HepG2 (cell line): ENCODE results near the gene IL31. TPM values are rescaled to one million over a fixed set of nuclear protein-coding genes. Genes with fewer than 3 reads are reported as not detected.
A peak's percentile ranks its signal among the peaks of the same experiment; 100 is the strongest.

Experiments
- ATAC-seq: fragments of 200-7000 bp; cut with Tn5 transposase; 3 replicates; pipeline ENCODE4 v1.9.1; 2020; ENCODE audit warnings: mild to moderate bottlenecking, moderate library complexity
- BruUV-seq: library from RNA; stranded (reverse); fragments of 400-500 nt; replicated peaks from 2 replicates; lab custom pipeline; 2021; lab: Mats Ljungman, UMichigan
- CTCF ChIA-PET: fragments of 300-600 bp; formaldehyde crosslinking; extraction: SDS; loops from one replicate; lab custom pipeline; 2021; ENCODE audit warnings: low total read pairs, inconsistent platforms, low intra/inter-chr PET ratio; lab: Yijun Ruan, JAX
- POLR2A ChIA-PET: fragments of 350-600 bp; sonication (Branson Sonifier 250); formaldehyde crosslinking; loops from one replicate; lab custom pipeline; 2020; ENCODE audit warnings: antibody characterized with exemption, inconsistent platforms; lab: Yijun Ruan, JAX
- DNase-seq: peaks from one replicate; pipeline ENCODE4 v3.0.0-alpha.2; 2015; ENCODE audit warnings: low spot score
- FAIRE-seq: peaks from 3 replicates; lab custom pipeline; 2011; peaks lifted over from hg19 to GRCh38; lab: Jason Lieb, UNC
- H2AFZ ChIP-seq: one replicate; pipeline ENCODE4 v1.6.1; 2011; ENCODE audit warnings: low read length, inconsistent platforms
- H3K27ac ChIP-seq: fragments of 300-600 bp; 3 replicates; pipeline ENCODE4 v1.8.0; 2011; ENCODE audit warnings: mixed run types, mild to moderate bottlenecking, mixed read lengths, low read length, inconsistent platforms; ENCODE audit not compliant: insufficient read depth; ENCODE audit errors: extremely low read length
- H3K27me3 ChIP-seq, 2 experiments: fragments of 200-600 bp in 1 of 2; 2 replicates in 1 of 2; 3 replicates in 1 of 2; pipeline versions ENCODE4 v1.6.0 to v1.8.0; 2011; ENCODE audit warnings: low read length in 2 of 2, mild to moderate bottlenecking in 2 of 2, moderate library complexity in 2 of 2, inconsistent platforms in 1 of 2; ENCODE audit not compliant: insufficient read depth in 2 of 2, control insufficient read depth in 1 of 2
- H3K36me3 ChIP-seq, 2 experiments: fragments of 200-600 bp in 1 of 2; replicated peaks in 1 of 2; 2 replicates in 1 of 2; 3 replicates in 1 of 2; pipeline versions ENCODE4 v1.5.1 to v1.8.0; 2011; ENCODE audit warnings: low read length in 2 of 2, inconsistent platforms in 1 of 2; ENCODE audit not compliant: insufficient read depth in 2 of 2, control insufficient read depth in 1 of 2
- H3K4me1 ChIP-seq: 2 replicates; pipeline ENCODE4 v1.5.1; 2012; ENCODE audit warnings: low read length, inconsistent platforms; ENCODE audit not compliant: insufficient read depth
- H3K4me2 ChIP-seq: 2 replicates; pipeline ENCODE4 v1.6.0; 2011; ENCODE audit warnings: low read depth, low read length, inconsistent platforms
- H3K4me3 ChIP-seq, 3 experiments: fragments of 200-600 bp in 1 of 3; sonication (generic), shearing (Covaris generic) in 1 of 3; replicated peaks in 1 of 3; 2 replicates each; pipeline ENCODE4 v1.5.1; 2011 to 2016; ENCODE audit warnings: low read length in 3 of 3, inconsistent platforms in 2 of 3, low read depth in 2 of 3, mild to moderate bottlenecking in 2 of 3, control low read depth in 1 of 3, mixed read lengths in 1 of 3; ENCODE audit not compliant: insufficient read depth in 1 of 3
- H3K79me2 ChIP-seq: one replicate; pipeline ENCODE4 v1.6.1; 2011; ENCODE audit warnings: low read length, inconsistent platforms; ENCODE audit not compliant: insufficient read depth
- H3K9ac ChIP-seq: 2 replicates; pipeline ENCODE4 v1.6.0; 2011; ENCODE audit warnings: mild to moderate bottlenecking, low read depth, low read length, inconsistent platforms; ENCODE audit not compliant: insufficient read depth
- H3K9me3 ChIP-seq: 2 replicates; pipeline ENCODE4 v1.5.1; 2012; ENCODE audit warnings: mild to moderate bottlenecking, low read length
- H4K20me1 ChIP-seq: 2 replicates; pipeline ENCODE4 v1.6.0; 2011; ENCODE audit warnings: inconsistent platforms, mild to moderate bottlenecking, low read length, moderate library complexity; ENCODE audit not compliant: insufficient read depth
- AGO2 ChIP-seq: fragments of 200-400 bp; formaldehyde crosslinking; optimal IDR thresholded peaks from 2 replicates; pipeline ENCODE3; 2017; ENCODE audit warnings: mild to moderate bottlenecking, low read depth, low read length, moderate library complexity
- CREM ChIP-seq, 2 experiments: sonication (generic) in 1 of 2; formaldehyde crosslinking in 1 of 2; IDR thresholded peaks; 2 replicates each; pipeline versions ENCODE4 v1.4.0 to v1.6.1; 2016 to 2020; ENCODE audit warnings: antibody characterized with exemption in 1 of 2, mild to moderate bottlenecking in 1 of 2, missing genetic modification reagents in 1 of 2
- HNRNPL ChIP-seq: fragments of 200-400 bp; formaldehyde crosslinking; IDR thresholded peaks from 2 replicates; pipeline ENCODE4 v1.6.1; 2017; ENCODE audit warnings: mild to moderate bottlenecking, low read depth, low read length
- ZBTB38 ChIP-seq: sonication (generic); formaldehyde crosslinking; IDR thresholded peaks from 2 replicates; pipeline ENCODE4 v1.5.1; 2020; ENCODE audit warnings: mild to moderate bottlenecking, missing genetic modification reagents
- ZNF256 ChIP-seq: sonication (generic); formaldehyde crosslinking; conservative IDR thresholded peaks from 2 replicates; pipeline ENCODE4 v1.4.0; 2020; ENCODE audit warnings: missing genetic modification reagents
- ZNF891 ChIP-seq: sonication (generic); formaldehyde crosslinking; IDR thresholded peaks from 2 replicates; pipeline ENCODE4 v1.5.0; 2020; ENCODE audit warnings: mild to moderate bottlenecking, missing genetic modification reagents
- whole genome bisulfite sequencing: methylation state at CpG from one replicate; pipeline ENCODE4 v1.1.6; 2017; ENCODE audit warnings: low lambda C conversion rate; 5-methylcytosine and 5-hydroxymethylcytosine counted together
- in situ Hi-C: cut with HindIII; loops from 2 replicates; pipeline ENCODE4 v1.10.0; 2017; ENCODE audit warnings: low pct_unique_long_range_greater_than_20kb; ENCODE audit not compliant: extremely low pct_ligation_motif_present
- intact Hi-C: fragments of 100-400 bp; cut with micrococcal nuclease; formaldehyde crosslinking; loops from one replicate; pipeline ENCODE4 v1.10.0; 2022; ENCODE audit not compliant: unreplicated experiment
- polyA plus RNA-seq, 8 experiments: library from polyadenylated mRNA; depleted of rRNA in 3 of 8; stranded (reverse) in 7 of 8; unstranded in 1 of 8; fragments of >200 nt; fragmentation: Illumina TruSeq in 4 of 8; extraction: Trizol in 4 of 8; gene quantifications; 2 replicates each; pipeline versions ENCODE4 v1.2.1 to v1.2.3, GENCODE V29; 2011 to 2016; ENCODE audit warnings: low read depth in 4 of 8, missing spikeins in 1 of 8, mixed read lengths in 1 of 8; ENCODE audit not compliant: insufficient read depth in 1 of 8
- total RNA-seq, 5 experiments: library from RNA; depleted of rRNA; stranded (reverse); fragments of >200 nt; fragmentation: Illumina TruSeq; extraction: Trizol; gene quantifications; 2 replicates each; pipeline ENCODE4 v1.2.3, GENCODE V29; 2016; ENCODE audit warnings: low read depth in 1 of 5
- TF ChIP-seq, protein P1 (sequence below): sonication (generic); formaldehyde crosslinking; IDR thresholded peaks from 2 replicates; pipeline ENCODE4 v1.5.1; 2020; ENCODE audit warnings: mild to moderate bottlenecking, missing genetic modification reagents, moderate library complexity
- TF ChIP-seq, protein P2 (sequence below): sonication (generic); formaldehyde crosslinking; IDR thresholded peaks from 2 replicates; pipeline ENCODE4 v1.4.0; 2020; ENCODE audit warnings: missing genetic modification reagents

IL31 gene
- total and polyA plus RNA-seq, 2 of the 13 experiments (the other 11 are each of a cell fraction or from before 2014, with no cell fraction given) = not detected

DNA sequence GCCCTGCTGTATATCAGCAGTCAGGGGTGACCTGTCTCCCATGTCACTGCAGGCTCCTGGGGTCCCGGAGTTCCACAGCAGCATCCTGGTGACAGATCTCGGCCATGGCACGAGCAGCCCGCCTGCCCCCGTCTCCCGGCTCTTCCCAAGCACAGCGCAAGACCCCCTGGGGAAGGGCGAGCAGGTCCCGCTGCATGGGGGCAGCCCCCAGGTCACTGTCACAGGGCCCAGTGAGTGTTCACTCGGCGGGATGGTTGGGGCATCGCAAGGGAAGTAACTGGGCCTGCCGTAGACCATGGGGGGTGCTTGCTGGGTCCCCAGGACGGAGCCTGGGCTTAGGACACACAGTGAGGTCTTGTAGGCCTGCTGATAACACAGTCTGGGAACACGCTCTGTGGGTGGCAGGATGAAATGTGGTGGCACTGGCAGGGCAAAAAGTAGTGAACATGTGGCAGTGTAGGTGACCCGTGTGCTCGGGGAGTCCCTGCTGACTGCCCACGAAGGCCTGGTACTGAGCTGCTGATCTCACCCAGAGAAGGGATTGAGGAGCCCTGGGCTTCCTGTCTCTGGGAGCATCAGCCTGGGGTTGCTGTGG lies 38.5 kb downstream of the IL31 start:
- Histone ChIP-seq H3K4me2 (no peak overlapping the region), H3K36me3 (peaks cover 6 to 23% of the 10 kb centered on the region in 2 experiments; a peak in 4 of 5 replicates), H3K27me3 (no peaks in the 10 kb centered on the region), H3K79me2 (no peaks in the 10 kb centered on the region), H2AFZ (no peak overlapping the region), H3K4me1 (no peaks in the 10 kb centered on the region), H3K4me3 (no peak overlapping the region), H3K9me3 (no peaks in the 10 kb centered on the region), H3K27ac (no peak overlapping the region), H4K20me1 (no peaks in the 10 kb centered on the region), H3K9ac (no peak overlapping the region)
- CTCF ChIA-PET = no interaction called here
- WGBS = 98% methylated on average over 8 of the region's 18 CpGs
- in situ Hi-C loops = no loop called here
- FAIRE-seq = no peak
- BruUV-seq = no TSS peak
- peak; percentile 45 for TF ChIP-seq AGO2
- TF ChIP-seq ZNF256 (CRISPR knock-in tag) = no peak
- TF ChIP-seq ZNF891 (CRISPR knock-in tag) = no peak
- no peak for ATAC-seq
- no peak for DNase-seq
- POLR2A ChIA-PET = no interaction called here
- intact Hi-C loops = no loop called here

DNA sequence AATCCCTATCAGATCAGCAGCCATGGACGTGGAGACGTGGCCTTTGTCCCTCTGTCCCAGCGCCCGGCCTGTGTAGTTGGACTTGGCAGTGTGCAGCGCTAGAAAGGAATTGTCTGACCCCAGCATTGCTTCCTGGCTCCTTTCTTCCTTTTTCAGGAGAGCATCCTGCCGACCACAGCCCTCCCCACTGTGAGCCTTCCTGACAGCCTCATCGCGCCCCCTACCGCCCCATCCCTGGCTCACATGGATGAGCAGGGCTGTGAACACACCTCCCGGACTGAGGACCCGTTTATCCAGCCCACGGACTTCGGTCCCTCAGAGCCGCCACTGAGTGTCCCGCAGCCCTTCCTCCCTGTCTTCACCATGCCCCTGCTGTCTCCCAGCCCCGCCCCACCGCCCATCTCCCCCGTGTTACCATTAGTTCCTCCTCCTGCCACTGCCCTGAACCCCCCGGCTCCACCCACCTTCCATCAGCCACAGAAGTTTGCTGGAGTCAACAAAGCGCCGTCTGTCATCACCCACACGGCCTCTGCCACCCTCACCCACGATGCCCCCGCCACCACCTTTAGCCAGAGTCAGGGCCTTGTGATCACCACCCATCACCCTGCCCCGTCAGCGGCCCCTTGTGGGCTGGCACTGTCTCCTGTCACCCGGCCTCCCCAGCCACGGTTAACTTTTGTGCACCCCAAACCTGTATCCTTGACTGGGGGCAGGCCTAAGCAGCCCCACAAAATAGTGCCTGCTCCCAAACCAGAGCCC lies 40.6 kb downstream of the IL31 start:
- FAIRE-seq (no peak), ATAC-seq (peak; percentile 27; the same call in 2 of the 3 replicates), DNase-seq (no peak)
- no peaks in the 10 kb centered on the region for H3K79me2 ChIP-seq
- in situ Hi-C loops (no loop called here), intact Hi-C loops (no loop called here)
- H3K36me3 ChIP-seq = peaks cover 18 to 44% of the 10 kb centered on the region in 2 experiments; a peak in 4 of 5 replicates
- H2AFZ ChIP-seq = no peak overlapping the region
- H4K20me1 ChIP-seq = no peaks in the 10 kb centered on the region
- no peaks in the 10 kb centered on the region for H3K9me3 ChIP-seq
- CTCF ChIA-PET = no interaction called here
- H3K4me2 ChIP-seq = no peak overlapping the region
- H3K27me3 ChIP-seq = no peaks in the 10 kb centered on the region
- H3K27ac ChIP-seq = no peak overlapping the region
- peak; percentile 69 for TF ChIP-seq ZBTB38 (CRISPR knock-in tag)
- TF ChIP-seq CREM (IDR thresholded peaks at IDR 0.05) = no peak
- TF ChIP-seq CREM (CRISPR knock-in tag; IDR thresholded peaks at IDR 0.05) = no peak
- peak; percentile 76 for TF ChIP-seq HNRNPL
- TF ChIP-seq, protein P1, sequence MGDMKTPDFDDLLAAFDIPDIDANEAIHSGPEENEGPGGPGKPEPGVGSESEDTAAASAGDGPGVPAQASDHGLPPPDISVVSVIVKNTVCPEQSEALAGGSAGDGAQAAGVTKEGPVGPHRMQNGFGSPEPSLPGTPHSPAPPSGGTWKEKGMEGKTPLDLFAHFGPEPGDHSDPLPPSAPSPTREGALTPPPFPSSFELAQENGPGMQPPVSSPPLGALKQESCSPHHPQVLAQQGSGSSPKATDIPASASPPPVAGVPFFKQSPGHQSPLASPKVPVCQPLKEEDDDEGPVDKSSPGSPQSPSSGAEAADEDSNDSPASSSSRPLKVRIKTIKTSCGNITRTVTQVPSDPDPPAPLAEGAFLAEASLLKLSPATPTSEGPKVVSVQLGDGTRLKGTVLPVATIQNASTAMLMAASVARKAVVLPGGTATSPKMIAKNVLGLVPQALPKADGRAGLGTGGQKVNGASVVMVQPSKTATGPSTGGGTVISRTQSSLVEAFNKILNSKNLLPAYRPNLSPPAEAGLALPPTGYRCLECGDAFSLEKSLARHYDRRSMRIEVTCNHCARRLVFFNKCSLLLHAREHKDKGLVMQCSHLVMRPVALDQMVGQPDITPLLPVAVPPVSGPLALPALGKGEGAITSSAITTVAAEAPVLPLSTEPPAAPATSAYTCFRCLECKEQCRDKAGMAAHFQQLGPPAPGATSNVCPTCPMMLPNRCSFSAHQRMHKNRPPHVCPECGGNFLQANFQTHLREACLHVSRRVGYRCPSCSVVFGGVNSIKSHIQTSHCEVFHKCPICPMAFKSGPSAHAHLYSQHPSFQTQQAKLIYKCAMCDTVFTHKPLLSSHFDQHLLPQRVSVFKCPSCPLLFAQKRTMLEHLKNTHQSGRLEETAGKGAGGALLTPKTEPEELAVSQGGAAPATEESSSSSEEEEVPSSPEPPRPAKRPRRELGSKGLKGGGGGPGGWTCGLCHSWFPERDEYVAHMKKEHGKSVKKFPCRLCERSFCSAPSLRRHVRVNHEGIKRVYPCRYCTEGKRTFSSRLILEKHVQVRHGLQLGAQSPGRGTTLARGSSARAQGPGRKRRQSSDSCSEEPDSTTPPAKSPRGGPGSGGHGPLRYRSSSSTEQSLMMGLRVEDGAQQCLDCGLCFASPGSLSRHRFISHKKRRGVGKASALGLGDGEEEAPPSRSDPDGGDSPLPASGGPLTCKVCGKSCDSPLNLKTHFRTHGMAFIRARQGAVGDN (CRISPR knock-in tag) = 0 out of 2 replicates have a peak, but pooled peaks have one; percentile 35
- TF ChIP-seq, protein P2, sequence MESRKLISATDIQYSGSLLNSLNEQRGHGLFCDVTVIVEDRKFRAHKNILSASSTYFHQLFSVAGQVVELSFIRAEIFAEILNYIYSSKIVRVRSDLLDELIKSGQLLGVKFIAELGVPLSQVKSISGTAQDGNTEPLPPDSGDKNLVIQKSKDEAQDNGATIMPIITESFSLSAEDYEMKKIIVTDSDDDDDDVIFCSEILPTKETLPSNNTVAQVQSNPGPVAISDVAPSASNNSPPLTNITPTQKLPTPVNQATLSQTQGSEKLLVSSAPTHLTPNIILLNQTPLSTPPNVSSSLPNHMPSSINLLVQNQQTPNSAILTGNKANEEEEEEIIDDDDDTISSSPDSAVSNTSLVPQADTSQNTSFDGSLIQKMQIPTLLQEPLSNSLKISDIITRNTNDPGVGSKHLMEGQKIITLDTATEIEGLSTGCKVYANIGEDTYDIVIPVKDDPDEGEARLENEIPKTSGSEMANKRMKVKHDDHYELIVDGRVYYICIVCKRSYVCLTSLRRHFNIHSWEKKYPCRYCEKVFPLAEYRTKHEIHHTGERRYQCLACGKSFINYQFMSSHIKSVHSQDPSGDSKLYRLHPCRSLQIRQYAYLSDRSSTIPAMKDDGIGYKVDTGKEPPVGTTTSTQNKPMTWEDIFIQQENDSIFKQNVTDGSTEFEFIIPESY (CRISPR knock-in tag) = peak; percentile 70
- H3K9ac ChIP-seq = no peak overlapping the region
- POLR2A ChIA-PET = no interaction called here
- no TSS peak for BruUV-seq
- WGBS = 79% methylated on average over 28 of the region's 28 CpGs
- no peaks in the 10 kb centered on the region for H3K4me1 ChIP-seq
- H3K4me3 ChIP-seq = no peak overlapping the region
